ENCODE measurements around the gene GANC. TPM values are rescaled to one million over a fixed set of nuclear protein-coding genes. Genes with fewer than 3 reads are reported as not detected.
A peak's percentile ranks its signal among the peaks of the same experiment; 100 is the strongest.

Gene GANC
- total and polyA plus RNA-seq, 9 of the 15 experiments (the other 6 are each of a cell fraction or from before 2014, with no cell fraction given) = 10.9 to 19.0 (median 14.5) TPM

GRCh38 chr15:42365921-42366550 is 93.0 kb downstream of the GANC start:
- in situ Hi-C loops (cut with MboI) = no loop called here
- no peak for FAIRE-seq

GRCh38 chr15:42367041-42367440 is 94.0 kb downstream of the GANC start:
- ChIA-PET POLR2A (interaction anchor here (0.8 to 2.5 kb wide), 2 partner anchors 8 to 208 kb away, joined by 4 to 9 read pairs; partner anchors contain the start of gene CAPN3), CTCF (ENCODE audit: low intra/inter-chr PET ratio) (no interaction called here)
- Histone ChIP-seq H3K9ac (ENCODE audit: insufficient read depth in 1 of 2, low read depth in 2 of 2, low read length in 2 of 2) (no peak overlapping the region), H3K36me3 (ENCODE audit: control insufficient read depth, insufficient read depth, low read length) (no peaks in the 10 kb centered on the region), H4K20me1 (replicated peaks; ENCODE audit: control insufficient read depth, insufficient read depth, low read length) (no peaks in the 10 kb centered on the region), H3K9me3 (replicated peaks; ENCODE audit: control insufficient read depth, insufficient read depth, low read depth, low read length) (no peaks in the 10 kb centered on the region), H3K27ac (ENCODE audit: extremely low read depth, low read depth, low read length) (no peak overlapping the region), H3K9me1 (ENCODE audit: control insufficient read depth, insufficient read depth, low read length) (no peaks in the 10 kb centered on the region), H3K4me1 (replicated peaks in 1 of 2; ENCODE audit: control insufficient read depth in 2 of 2, insufficient read depth in 2 of 2, low read length in 2 of 2) (no peaks in the 10 kb centered on the region), H3K4me2 (ENCODE audit: insufficient read depth, low read length) (no peak overlapping the region), H3K79me2 (ENCODE audit: control insufficient read depth, insufficient read depth, low read length) (no peaks in the 10 kb centered on the region), H2AFZ (ENCODE audit: low read depth, low read length) (no peak overlapping the region), H3K4me3 (no peak overlapping the region), H3K27me3 (ENCODE audit: control insufficient read depth in 2 of 2, insufficient read depth in 2 of 2, low read length in 2 of 2) (no peaks in the 10 kb centered on the region; a peak in 1 of 5 replicates)
- no peak for DNase-seq (ENCODE audit: extremely low read depth in 1 of 4, low spot score in 3 of 4)
- BruUV-seq (replicated peaks) = no TSS peak
- FAIRE-seq = no peak
- 3% methylated on average over 5 of the region's 5 CpGs for WGBS (ENCODE audit: insufficient coverage, low coverage, missing lambda C conversion rate)
- intact Hi-C loops (cut with micrococcal nuclease) (no loop called here), in situ Hi-C loops (cut with MboI) (no loop called here)
- ATAC-seq = no peak
- TF ChIP-seq TCF3 (CRISPR knock-in tag; IDR thresholded peaks at IDR 0.05) (no peak), SETDB1 (IDR thresholded peaks at IDR 0.05; ENCODE audit: low read length) (no peak), FOXA1 (IDR thresholded peaks at IDR 0.05; ENCODE audit: borderline replicate concordance) (no peak), ZBED1 (IDR thresholded peaks at IDR 0.05) (no peak), NR2C1 (IDR thresholded peaks at IDR 0.05) (no peak), NR2C1 (tag; IDR thresholded peaks at IDR 0.05) (no peak), STAT6 (CRISPR knock-in tag; IDR thresholded peaks at IDR 0.05) (no peak)

More at GRCh38 chr15:42365921-42366550, 93.0 kb downstream of the GANC start:
- no peak overlapping the region for H3K4me3 ChIP-seq
- no peak overlapping the region for H3K9ac ChIP-seq (ENCODE audit: insufficient read depth in 1 of 2, low read depth in 2 of 2, low read length in 2 of 2)
- H3K9me1 ChIP-seq (ENCODE audit: control insufficient read depth, insufficient read depth, low read length) = no peaks in the 10 kb centered on the region
- ATAC-seq = no peak
- no peaks in the 10 kb centered on the region for H3K9me3 ChIP-seq (replicated peaks; ENCODE audit: control insufficient read depth, insufficient read depth, low read depth, low read length)
- WGBS (ENCODE audit: insufficient coverage, low coverage, missing lambda C conversion rate) = 15% methylated on average over 5 of the region's 5 CpGs
- no peak overlapping the region for H3K4me2 ChIP-seq (ENCODE audit: insufficient read depth, low read length)
- CTCF ChIA-PET (ENCODE audit: low intra/inter-chr PET ratio) = no interaction called here
- no peak for TF ChIP-seq CC2D1A (IDR thresholded peaks at IDR 0.05)
- no peak for TF ChIP-seq CEBPG (CRISPR knock-in tag; IDR thresholded peaks at IDR 0.05)
- TF ChIP-seq CEBPG (tag; conservative IDR thresholded peaks at IDR 0.05 in 1 of 2, IDR thresholded peaks at IDR 0.05 in 1 of 2) = peak in 1 of 2 experiments; percentile 23; a peak in 1 of 4 replicates
- TF ChIP-seq MAZ (CRISPR knock-in tag; conservative IDR thresholded peaks at IDR 0.05 in 1 of 2, IDR thresholded peaks at IDR 0.05 in 1 of 2) = no peak
- no peak for DNase-seq (ENCODE audit: extremely low read depth in 1 of 4, low spot score in 3 of 4)
- intact Hi-C loops (cut with micrococcal nuclease) = no loop called here
- no peaks in the 10 kb centered on the region for H4K20me1 ChIP-seq (replicated peaks; ENCODE audit: control insufficient read depth, insufficient read depth, low read length)
- H3K27me3 ChIP-seq (ENCODE audit: control insufficient read depth in 2 of 2, insufficient read depth in 2 of 2, low read length in 2 of 2) = no peaks in the 10 kb centered on the region; a peak in 1 of 5 replicates
- BruUV-seq (replicated peaks) = no TSS peak
- no peaks in the 10 kb centered on the region for H3K36me3 ChIP-seq (ENCODE audit: control insufficient read depth, insufficient read depth, low read length)
- POLR2A ChIA-PET = no interaction called here
- no peak overlapping the region for H2AFZ ChIP-seq (ENCODE audit: low read depth, low read length)
- no peaks in the 10 kb centered on the region for H3K79me2 ChIP-seq (ENCODE audit: control insufficient read depth, insufficient read depth, low read length)
- no peak overlapping the region for H3K27ac ChIP-seq (ENCODE audit: extremely low read depth, low read depth, low read length)
- no peaks in the 10 kb centered on the region; a peak in 1 of 5 replicates for H3K4me1 ChIP-seq (replicated peaks in 1 of 2; ENCODE audit: control insufficient read depth in 2 of 2, insufficient read depth in 2 of 2, low read length in 2 of 2)
